Hematopoietic multipotent progenitor cell treated with erythropoietin and hydrocortisone succinate and interleukin-3 and kit ligand, for 6 days (in vitro differentiated cells): Measurements from ENCODE around the gene ESM1.

ENCODE experiments used
- DNase-seq: peaks from one replicate; pipeline ENCODE4 v3.0.0-alpha.2; 2015

ESM1 gene

GRCh38 chr5:54975701-54976100 is 9.7 kb downstream of the ESM1 start:
- no peak for DNase-seq

GRCh38 chr5:54969856-54970828 is 15.3 kb downstream of the ESM1 start:
- no peak for DNase-seq

GRCh38 chr5:54969242-54969641 is 16.2 kb downstream of the ESM1 start:
- no peak for DNase-seq

- DNase-seq: no peak
Measured at GRCh38 chr5:54965806-54966205, 19.6 kb downstream of the ESM1 start.

GRCh38 chr5:54964405-54964804 is 21.0 kb downstream of the ESM1 start:
- no peak for DNase-seq

- peak; percentile 64 for DNase-seq
Measured at GRCh38 chr5:54959673-54960418, 25.5 kb downstream of the ESM1 start.

GRCh38 chr5:54956922-54957321 is 28.5 kb downstream of the ESM1 start:
- DNase-seq: no peak

GRCh38 chr5:54947187-54947586 is 38.2 kb downstream of the ESM1 start:
- no peak for DNase-seq

GRCh38 chr5:54946306-54946819 is 39.0 kb downstream of the ESM1 start:
- no peak for DNase-seq

- peak; percentile 51 for DNase-seq
Measured at GRCh38 chr5:54944364-54944763, 41.0 kb downstream of the ESM1 start.

- no peak for DNase-seq
Measured at GRCh38 chr5:54942064-54942778, 43.2 kb downstream of the ESM1 start.

- DNase-seq: no peak
Measured at GRCh38 chr5:54936201-54936600, 49.2 kb downstream of the ESM1 start.

- no peak for DNase-seq
Measured at GRCh38 chr5:54932789-54933188, 52.6 kb downstream of the ESM1 start.

GRCh38 chr5:54930736-54931135 is 54.7 kb downstream of the ESM1 start:
- DNase-seq: no peak
